SKM-1 (cell line): Measurements from ENCODE around the gene SPACA6.
"Not testable (repeated sequence)": the region's sequence is repeated elsewhere in the genome, so short reads cannot be mapped to it uniquely, and the experiment has no call there.

Source experiments
- DNase-seq: peaks from one replicate; lab custom pipeline; 2025; ENCODE audit not compliant: unreplicated experiment; lab: John Stamatoyannopoulos, UW

The SPACA6 gene

GRCh38 chr19:51733742-51734522 lies 40.8 kb downstream of the SPACA6 start:
- no peak for DNase-seq

DNA sequence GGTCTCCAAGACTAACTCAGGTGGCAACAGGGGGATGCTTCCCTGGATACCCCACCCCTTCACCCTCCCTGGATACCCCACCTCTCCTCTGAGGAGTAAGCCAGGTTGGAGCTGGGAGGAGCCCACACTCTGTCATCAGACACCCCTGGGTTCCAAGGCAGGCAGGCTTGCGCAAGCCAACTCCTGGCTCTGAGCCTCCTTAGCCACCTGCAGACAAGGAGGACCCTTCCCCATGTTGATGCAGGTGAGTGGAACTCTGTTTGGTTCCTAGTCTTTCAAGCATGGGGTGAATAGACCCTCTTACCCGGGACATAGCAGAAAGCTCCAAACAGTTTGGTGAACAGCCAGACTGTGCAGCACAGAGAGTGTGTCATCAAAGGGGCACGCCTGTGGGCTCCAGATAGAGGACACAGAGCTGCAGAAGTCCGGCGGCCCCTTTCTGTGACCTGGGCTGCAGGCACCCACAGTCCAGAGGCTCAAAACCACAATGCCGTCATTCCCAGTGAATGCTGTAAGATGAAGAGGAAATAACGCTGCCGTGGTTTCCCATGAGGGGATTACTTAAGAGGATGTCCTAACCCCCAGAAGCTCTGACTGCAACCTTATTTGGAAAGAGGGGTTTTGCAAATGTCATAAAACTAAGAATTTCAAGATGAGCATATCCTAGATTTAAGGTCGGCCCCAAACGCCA lies 42.8 kb downstream of the SPACA6 start:
- DNase-seq: peak; percentile 63

DNA sequence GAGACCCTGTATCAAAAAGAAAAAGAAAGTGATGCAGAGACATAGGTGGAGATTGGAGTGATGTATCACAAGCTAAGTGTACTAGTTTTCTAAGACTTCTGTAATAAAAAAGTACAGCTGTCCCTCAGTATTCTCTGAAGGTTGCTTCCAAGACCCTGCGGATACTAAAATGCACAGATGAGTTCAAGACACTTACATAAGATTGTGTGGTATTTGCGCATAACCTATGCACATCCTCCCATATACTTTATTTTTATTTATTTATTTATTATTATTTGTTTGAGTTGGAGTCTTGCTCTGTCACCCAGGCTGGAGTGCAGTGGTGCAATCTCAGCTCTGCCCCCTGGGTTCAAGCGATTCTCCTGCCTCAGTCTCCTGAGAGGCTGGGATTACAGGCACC lies 44.3 kb downstream of the SPACA6 start:
- DNase-seq: no peak

DNA sequence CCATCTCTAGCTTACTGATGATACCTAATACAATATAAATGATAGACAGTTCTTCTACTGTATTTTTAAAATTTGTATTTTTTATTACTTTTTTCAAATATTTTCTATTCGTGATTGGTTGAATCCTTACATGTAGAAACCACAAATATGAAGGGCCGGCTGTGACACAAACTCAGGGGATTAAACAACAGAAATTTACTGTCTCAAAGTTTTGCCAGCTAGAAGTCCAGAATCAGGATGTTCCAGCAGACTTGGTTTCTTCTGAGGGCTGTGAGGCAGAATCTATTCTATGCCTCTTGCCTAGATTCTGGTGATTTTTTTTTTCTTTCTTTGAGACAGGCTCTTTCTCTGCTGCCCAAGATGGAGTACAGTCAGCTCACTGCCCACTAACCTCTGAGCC lies 44.8 kb downstream of the SPACA6 start:
- no peak for DNase-seq

- DNase-seq: not testable (repeated sequence)
These were observed 45.4 kb downstream of the SPACA6 start for GRCh38 chr19:51738523-51738922.

DNA sequence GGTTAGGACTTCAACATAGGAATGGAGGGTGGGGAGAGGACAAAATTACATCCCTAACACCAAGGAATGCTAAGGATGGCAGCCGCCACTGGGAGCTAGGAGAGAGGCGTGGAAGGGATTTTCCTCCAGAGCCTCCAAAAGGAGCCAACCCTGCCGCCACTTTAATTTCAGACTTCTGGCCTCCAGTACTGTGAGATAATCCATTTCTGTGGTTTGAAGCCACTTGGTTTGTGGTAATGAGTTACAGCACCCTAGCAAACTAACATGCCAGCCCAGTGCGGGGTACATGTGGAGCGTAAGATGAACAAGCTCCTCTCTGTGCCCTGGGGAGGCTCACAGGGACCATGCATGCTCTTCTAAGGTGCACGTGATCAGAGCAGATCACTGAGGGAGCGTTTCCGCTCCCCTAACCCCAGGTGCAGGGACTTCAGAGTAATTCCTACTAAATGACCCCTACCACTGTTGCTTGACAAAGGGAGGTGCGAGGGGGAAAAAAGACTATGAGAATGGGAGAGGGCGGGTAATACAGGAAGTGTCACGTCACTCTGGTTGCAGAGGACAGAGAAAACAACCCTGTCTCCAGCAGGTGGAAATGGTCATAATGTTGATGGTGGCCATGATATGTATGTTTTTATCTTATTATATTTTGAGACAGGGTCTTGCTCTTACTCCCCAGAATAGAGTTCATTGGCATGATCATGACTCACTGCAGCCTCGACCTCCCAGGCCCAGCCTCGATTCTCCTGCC lies 46.5 kb downstream of the SPACA6 start:
- DNase-seq: no peak

- no peak for DNase-seq
These were observed 47.2 kb downstream of the SPACA6 start for GRCh38 chr19:51740356-51740755.

GRCh38 chr19:51742789-51743188 lies 49.7 kb downstream of the SPACA6 start:
- DNase-seq: peak; percentile 3

- no peak for DNase-seq
These were observed 50.3 kb downstream of the SPACA6 start for GRCh38 chr19:51743405-51743804.

- no peak for DNase-seq
These were observed 53.6 kb downstream of the SPACA6 start for GRCh38 chr19:51746731-51747130.

DNA sequence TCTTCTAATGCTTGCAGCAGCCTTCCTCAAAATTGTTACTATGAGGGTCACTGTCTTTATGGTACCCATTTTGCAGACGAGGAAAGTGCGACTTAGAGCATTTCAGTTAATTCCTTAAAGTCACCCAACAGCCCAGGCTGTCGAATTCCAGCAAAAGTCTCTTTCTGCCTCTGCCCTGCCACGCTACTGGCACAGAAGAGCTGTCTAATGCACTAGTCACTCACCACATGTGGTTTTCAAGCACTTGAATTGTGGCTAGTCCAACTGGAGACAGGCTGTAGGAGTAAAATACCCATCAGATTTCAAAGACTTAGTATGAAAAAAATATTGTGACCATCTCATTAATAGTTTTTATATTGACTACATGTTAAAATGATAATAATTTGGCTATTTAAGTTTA lies 56.8 kb downstream of the SPACA6 start:
- DNase-seq: no peak

DNA sequence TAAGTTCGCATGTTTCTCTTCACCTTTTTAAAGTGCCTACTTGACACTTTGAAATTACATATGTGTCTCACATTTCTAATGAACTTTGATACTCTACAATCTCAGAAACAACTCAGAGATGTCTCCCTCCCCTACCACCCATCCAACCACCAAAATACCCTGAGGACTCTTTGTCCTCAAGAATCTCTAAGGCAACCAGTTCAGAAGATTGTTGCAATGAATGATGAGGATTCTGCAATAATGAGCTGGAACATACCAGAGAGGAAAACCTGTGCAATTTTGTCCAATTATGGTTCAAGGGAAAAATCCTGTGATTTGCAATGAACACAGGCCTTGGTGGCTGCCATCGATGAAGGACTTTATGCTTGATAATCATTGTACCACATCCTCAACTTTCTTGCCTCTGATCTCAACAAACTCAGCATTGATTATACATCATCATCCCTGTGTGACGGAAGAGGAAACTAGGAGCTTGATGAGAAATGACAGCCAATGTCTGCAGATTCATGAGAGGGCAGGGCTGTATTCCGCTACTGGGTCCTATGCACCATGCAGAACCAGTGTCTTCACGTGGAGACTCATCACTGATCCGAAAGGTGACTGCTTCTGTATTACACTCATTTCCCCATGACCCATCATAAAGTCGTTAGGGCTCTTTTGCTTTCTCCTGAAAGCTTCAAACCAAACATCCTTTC lies 57.4 kb downstream of the SPACA6 start:
- no peak for DNase-seq

DNA sequence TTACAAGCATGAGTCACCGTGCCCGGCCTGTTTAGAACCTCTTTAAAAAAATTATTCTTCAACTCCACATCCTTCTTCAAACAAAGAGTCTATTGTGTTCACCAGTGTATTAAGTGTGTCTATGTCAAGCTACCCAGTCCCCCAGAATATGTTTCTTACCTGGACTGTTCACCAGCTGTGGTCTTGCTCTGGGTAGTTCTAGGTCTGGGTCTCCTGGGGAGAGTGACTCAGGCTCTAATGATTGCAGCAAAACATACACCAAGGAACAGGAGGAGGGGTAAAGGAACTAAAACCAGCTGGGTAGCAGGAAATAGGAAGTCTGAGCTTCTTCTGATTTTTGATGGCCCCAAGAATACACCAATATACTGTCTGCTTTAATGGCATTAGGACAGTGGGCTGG lies 58.5 kb downstream of the SPACA6 start, which contains the start of gene FPR1:
TSS of gene FPR1 (minus strand) at position 224 of the 400 bp plus-strand sequence. CDS start 4,884 bp downstream, outside the sequence.
- peak; percentile 42 for DNase-seq

DNA sequence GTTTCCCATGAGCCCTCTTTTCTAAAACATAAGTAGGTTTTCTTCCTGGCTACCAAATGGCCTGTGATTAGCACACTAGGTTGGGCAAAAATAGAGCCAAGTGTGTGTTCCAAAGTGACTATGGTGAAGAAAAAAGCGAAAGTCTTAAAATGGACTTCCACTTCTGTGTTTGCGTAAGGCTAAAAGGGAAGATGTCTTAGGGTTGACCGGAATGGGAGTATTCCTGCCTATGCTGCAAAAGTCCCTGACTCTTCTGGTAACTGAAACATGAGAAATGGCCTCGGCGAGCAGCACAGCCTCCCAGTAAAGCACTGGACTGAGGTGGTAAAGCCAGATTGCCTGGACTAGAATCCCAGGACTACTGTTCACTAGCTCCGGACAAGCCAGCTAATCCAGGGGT lies 61.0 kb downstream of the SPACA6 start:
- DNase-seq: peak; percentile 23

DNA sequence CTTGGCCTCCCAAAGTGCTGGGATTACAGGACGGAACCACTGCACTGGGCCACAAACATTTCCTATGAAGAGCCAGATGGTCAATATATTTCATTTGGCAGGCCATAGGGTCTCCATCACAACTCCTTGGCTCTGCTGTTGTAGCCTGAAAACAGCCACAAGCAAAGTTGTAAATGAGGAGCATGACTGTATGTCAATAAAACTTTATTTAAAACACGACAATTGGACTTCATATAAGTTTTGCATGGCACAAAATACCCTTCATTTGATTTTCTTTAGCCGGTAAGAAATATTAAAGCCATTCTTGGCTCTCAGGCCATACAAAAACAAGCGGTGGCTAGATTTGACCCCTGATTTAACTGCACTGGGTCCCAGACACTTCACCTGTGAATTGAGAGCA lies 61.6 kb downstream of the SPACA6 start:
- no peak for DNase-seq
